ENCODE data around the gene PKP3.
"Not testable (repeated sequence)": the region's sequence is repeated elsewhere in the genome, so short reads cannot be mapped to it uniquely, and the experiment has no call there.

The PKP3 gene

GRCh38 chr11:428295-428694 lies 34.3 kb downstream of the PKP3 start:
- DNase-seq (ENCODE audit: low read depth, low spot score), result no peak

- DNase-seq (ENCODE audit: low read depth, low spot score), result no peak
These were observed 35.4 kb downstream of the PKP3 start for GRCh38 chr11:429391-429790.

- DNase-seq (ENCODE audit: low read depth, low spot score), result no peak
These were observed 36.0 kb downstream of the PKP3 start for GRCh38 chr11:429931-430456.

GRCh38 chr11:431921-432320 lies 37.9 kb downstream of the PKP3 start:
- no peak for DNase-seq (ENCODE audit: low read depth, low spot score)

- DNase-seq (ENCODE audit: low read depth, low spot score), result no peak
These were observed 38.6 kb downstream of the PKP3 start for GRCh38 chr11:432501-433100.

- no peak for DNase-seq (ENCODE audit: low read depth, low spot score)
These were observed 39.1 kb downstream of the PKP3 start for GRCh38 chr11:433111-433510.

- DNase-seq (ENCODE audit: low read depth, low spot score), result no peak
These were observed 39.6 kb downstream of the PKP3 start for GRCh38 chr11:433641-434040.

GRCh38 chr11:434496-434895 lies 40.5 kb downstream of the PKP3 start:
- DNase-seq (ENCODE audit: low read depth, low spot score), result no peak

GRCh38 chr11:434999-435740 lies 41.2 kb downstream of the PKP3 start:
- not testable (repeated sequence) for DNase-seq (ENCODE audit: low read depth, low spot score)

- DNase-seq (ENCODE audit: low read depth, low spot score), result no peak
These were observed 43.3 kb downstream of the PKP3 start for GRCh38 chr11:437228-437870.

- DNase-seq (ENCODE audit: low read depth, low spot score), result no peak
These were observed 44.3 kb downstream of the PKP3 start for GRCh38 chr11:438101-438844.

GRCh38 chr11:439315-440064 lies 45.5 kb downstream of the PKP3 start:
- no peak for DNase-seq (ENCODE audit: low read depth, low spot score)

GRCh38 chr11:440065-441042 lies 46.3 kb downstream of the PKP3 start:
- DNase-seq (ENCODE audit: low read depth, low spot score), result no peak

GRCh38 chr11:441043-441417 lies 47.0 kb downstream of the PKP3 start:
- DNase-seq (ENCODE audit: low read depth, low spot score), result no peak

GRCh38 chr11:441418-442274 lies 47.6 kb downstream of the PKP3 start, which contains the start of gene ANO9:
Gene ANO9, minus strand, starts transcription at chr11:442011. Its CDS starts 85 bp downstream, at chr11:441926.
- DNase-seq (ENCODE audit: low read depth, low spot score), result no peak

- DNase-seq (ENCODE audit: low read depth, low spot score), result no peak
These were observed 48.6 kb downstream of the PKP3 start for GRCh38 chr11:442611-443081.

GRCh38 chr11:443542-444199 lies 49.7 kb downstream of the PKP3 start:
- DNase-seq (ENCODE audit: low read depth, low spot score), result peak; percentile 90

- no peak for DNase-seq (ENCODE audit: low read depth, low spot score)
These were observed 50.6 kb downstream of the PKP3 start for GRCh38 chr11:444396-445144.
